ENCODE data around the gene PEX7.
A peak's percentile ranks its signal among the peaks of the same experiment; 100 is the strongest.

The PEX7 gene

GRCh38 chr6:136792095-136792409 lies 30.3 kb upstream of the PEX7 start:
- no peak for TF ChIP-seq GABPA (IDR thresholded peaks at IDR 0.05; ENCODE audit: low read depth)
- TF ChIP-seq POLR2AphosphoS5 (IDR thresholded peaks at IDR 0.05; ENCODE audit: low read depth) = no peak
- TF ChIP-seq SPI1 (IDR thresholded peaks at IDR 0.05; ENCODE audit: borderline replicate concordance, low read depth) = no peak
- no peak for TF ChIP-seq CTCF (IDR thresholded peaks at IDR 0.05; ENCODE audit: insufficient read depth, low read length)
- no peak for TF ChIP-seq REST (IDR thresholded peaks at IDR 0.05; ENCODE audit: insufficient replicate concordance, low read depth)
- peak in 1 of 2 experiments; percentile 42 for DNase-seq (ENCODE audit: low read depth in 1 of 2, low spot score in 1 of 2)
- H3K4me3 ChIP-seq (replicated peaks; ENCODE audit: insufficient read depth, low read length) = peak overlapping the region; percentile 87
- H3K27ac ChIP-seq (replicated peaks) = peak overlapping the region; percentile 91
- H3K27me3 ChIP-seq (ENCODE audit: insufficient read depth, poor library complexity, severe bottlenecking) = no peaks in the 10 kb centered on the region

GRCh38 chr6:136792410-136793262 lies 29.8 kb upstream of the PEX7 start, which contains the start of gene MAP3K5:
TSS of gene MAP3K5 (minus strand) at chr6:136792477. CDS start at chr6:136792157, 320 bp downstream.
- Histone ChIP-seq H3K27ac (replicated peaks) (peak within 1 kb of the TSS; percentile 91), H3K27me3 (ENCODE audit: insufficient read depth, poor library complexity, severe bottlenecking) (no peaks in the 10 kb centered on the region), H3K4me3 (replicated peaks; ENCODE audit: insufficient read depth, low read length) (peak within 1 kb of the TSS; percentile 87)
- DNase-seq (ENCODE audit: low read depth in 1 of 2, low spot score in 1 of 2) = peak; percentile 66 to 93
- no peak for TF ChIP-seq GABPA (IDR thresholded peaks at IDR 0.05; ENCODE audit: low read depth)
- TF ChIP-seq CTCF (IDR thresholded peaks at IDR 0.05; ENCODE audit: insufficient read depth, low read length) = peak; percentile 38
- TF ChIP-seq POLR2AphosphoS5 (IDR thresholded peaks at IDR 0.05; ENCODE audit: low read depth) = peak; percentile 47; the same call in 1 of the 2 replicates
- TF ChIP-seq SPI1 (IDR thresholded peaks at IDR 0.05; ENCODE audit: borderline replicate concordance, low read depth) = no peak
- peak; percentile 8 for TF ChIP-seq REST (IDR thresholded peaks at IDR 0.05; ENCODE audit: insufficient replicate concordance, low read depth)

- Histone ChIP-seq H3K27me3 (ENCODE audit: insufficient read depth, poor library complexity, severe bottlenecking) (no peaks in the 10 kb centered on the region), H3K4me3 (replicated peaks; ENCODE audit: insufficient read depth, low read length) (peak overlapping the region; percentile 87; the same call in 1 of the 2 replicates), H3K27ac (replicated peaks) (no peak overlapping the region)
- no peak for DNase-seq (ENCODE audit: low read depth in 1 of 2, low spot score in 1 of 2)
- TF ChIP-seq CTCF (IDR thresholded peaks at IDR 0.05; ENCODE audit: insufficient read depth, low read length) (no peak), REST (IDR thresholded peaks at IDR 0.05; ENCODE audit: insufficient replicate concordance, low read depth) (no peak), SPI1 (IDR thresholded peaks at IDR 0.05; ENCODE audit: borderline replicate concordance, low read depth) (no peak), POLR2AphosphoS5 (IDR thresholded peaks at IDR 0.05; ENCODE audit: low read depth) (no peak), GABPA (IDR thresholded peaks at IDR 0.05; ENCODE audit: low read depth) (no peak)
These were observed 29.0 kb upstream of the PEX7 start for GRCh38 chr6:136793363-136793762.
